GM21717 (cell line): ENCODE data around the gene DNAH10.

Experiments
- ATAC-seq: cut with Tn5 transposase; IDR thresholded peaks from one replicate; pipeline ENCODE4 v1.9.1; 2021; ENCODE audit warnings: mild to moderate bottlenecking, moderate library complexity; ENCODE audit not compliant: unreplicated experiment

Gene DNAH10

DNA sequence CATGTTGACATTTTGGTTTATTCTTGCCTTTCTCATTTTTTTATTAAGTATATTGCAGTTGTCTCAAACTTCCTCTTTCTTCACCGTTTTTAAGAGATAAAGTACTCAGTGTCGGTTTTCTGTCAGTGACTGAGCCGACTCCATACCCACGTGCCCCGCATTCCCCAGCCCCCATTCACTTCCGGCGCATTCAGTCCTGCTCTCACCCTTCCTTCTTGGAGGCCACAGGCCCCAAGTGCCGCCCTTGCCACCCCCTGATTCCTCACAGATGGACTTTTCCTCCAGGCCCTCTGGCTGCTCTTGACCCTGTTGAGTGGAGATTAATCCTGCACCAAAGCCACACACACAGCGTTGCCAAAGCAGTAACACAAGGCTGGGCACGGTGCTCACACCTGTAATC, 19.1 kb upstream of the DNAH10 start:
- ATAC-seq: no peak

DNA sequence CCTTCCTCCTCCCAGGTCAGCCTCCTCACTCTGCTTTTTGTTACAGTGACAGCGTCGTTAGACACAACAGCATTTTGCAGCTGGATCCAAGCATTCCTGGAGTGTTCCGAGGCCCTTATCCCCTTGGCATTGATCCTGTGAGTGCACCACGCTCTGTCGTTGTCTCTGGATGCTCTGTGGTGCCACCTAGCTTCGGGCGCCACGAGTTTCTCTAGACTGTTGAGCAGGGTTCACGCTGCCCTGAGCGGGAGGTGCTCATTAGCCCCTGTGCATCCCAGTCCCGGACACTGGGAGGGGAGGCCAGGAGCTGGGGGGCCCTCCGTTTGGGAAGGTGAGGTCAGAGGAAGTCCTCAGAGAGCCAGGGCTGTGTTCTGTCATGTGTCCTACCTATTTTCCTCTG, 17.3 kb upstream of the DNAH10 start:
- ATAC-seq: no peak

- ATAC-seq: no peak
These were observed 14.8 kb upstream of the DNAH10 start for GRCh38 chr12:123747309-123747708.

DNA sequence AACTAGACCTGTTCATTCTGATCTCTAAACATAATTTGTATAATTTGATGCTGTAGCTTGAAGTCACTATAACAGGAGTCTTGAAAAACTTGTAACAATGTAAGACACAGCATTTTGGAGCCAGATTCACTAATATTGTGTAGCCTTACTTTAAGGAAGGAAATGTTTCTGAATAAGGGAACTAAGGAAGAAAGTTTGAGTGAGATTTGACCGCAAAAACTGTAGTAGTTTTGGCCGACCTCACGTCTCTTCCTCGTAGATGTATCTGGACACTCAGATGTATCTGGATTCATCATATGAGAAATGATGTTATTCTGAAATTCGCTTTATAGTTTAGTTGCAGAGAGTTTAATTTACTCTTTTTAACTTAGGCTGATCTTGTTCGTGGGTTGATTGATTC, 13.9 kb upstream of the DNAH10 start:
- no peak for ATAC-seq

DNA sequence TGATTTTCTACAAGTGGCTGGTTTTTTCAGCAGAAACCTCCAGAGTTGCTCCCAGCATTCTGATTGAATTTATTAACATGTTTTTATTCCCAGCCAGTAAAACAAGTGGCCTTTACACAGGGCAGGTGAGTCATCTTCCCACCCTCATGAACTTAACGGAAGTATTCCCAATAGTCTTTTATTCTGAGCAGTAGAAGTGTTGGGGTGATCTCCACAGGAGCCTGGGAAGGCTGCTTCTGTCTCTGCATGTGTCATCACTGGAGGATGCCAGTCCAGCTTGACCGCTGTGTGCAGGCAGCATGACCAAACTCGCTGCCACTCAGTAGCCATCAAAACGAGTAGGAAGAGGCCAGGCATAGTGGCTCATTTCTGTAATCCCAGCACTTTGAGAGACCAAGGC, 13.4 kb upstream of the DNAH10 start:
- ATAC-seq: no peak

- no peak for ATAC-seq
These were observed 12.7 kb upstream of the DNAH10 start for GRCh38 chr12:123749355-123749754.

- no peak for ATAC-seq
These were observed 11.9 kb upstream of the DNAH10 start for GRCh38 chr12:123750159-123750656.

DNA sequence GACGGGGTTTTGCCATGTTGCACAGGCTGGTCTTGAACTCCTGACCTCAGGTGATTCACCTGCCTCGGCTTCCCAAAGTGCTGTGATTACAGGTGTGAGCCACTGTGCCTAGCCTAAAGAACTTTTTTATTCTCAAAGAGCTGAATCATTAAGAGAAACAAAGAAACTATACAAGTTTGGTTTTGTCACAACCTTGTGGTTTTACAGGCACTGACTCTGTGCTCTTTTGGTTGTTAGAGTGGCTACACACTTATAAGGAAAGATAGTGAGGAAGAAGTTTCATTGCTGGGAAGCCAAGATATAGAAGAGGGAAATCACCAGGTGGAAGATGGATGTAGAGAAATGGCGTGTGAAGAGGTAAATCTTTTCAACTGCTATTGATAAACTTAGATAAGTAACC, 10.1 kb upstream of the DNAH10 start:
- no peak for ATAC-seq

DNA sequence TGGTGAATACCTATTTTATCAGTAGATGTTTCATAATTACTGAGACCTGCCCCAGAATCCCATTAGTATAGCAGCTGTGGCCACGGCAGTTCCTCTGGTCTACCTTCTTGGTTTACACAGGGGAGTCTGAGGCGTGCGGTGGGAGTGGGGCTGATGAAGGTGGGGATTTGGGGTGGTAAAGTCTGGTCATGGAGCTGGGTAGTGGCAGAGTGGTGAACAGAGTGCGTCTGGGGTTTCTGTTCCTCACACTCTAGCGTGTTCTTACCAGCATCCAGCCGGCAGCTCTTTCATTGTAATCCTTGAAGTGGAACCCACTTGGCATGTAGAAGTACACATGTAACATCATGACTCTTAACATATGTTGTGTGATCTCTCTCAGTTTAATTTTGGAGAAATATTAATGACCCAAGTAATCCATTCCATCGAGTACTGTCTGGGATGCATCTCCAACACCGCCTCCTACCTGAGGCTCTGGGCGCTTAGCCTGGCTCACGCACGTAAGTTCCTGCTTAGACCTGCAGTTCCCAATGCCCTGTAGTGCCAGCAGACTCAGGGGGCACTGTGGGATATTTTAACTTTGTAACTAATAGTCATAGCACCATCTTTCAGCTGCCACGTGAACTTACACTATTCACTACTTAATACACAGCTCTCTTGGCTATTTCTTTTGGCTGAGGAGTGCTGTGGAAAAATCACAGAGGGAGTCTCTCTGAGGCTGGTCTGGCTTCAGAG, 7.9 kb upstream of the DNAH10 start:
- ATAC-seq: no peak

- ATAC-seq: no peak
These were observed 4.5 kb upstream of the DNAH10 start for GRCh38 chr12:123757561-123757960.

GRCh38 chr12:123760267-123760938, 1.7 kb upstream of the DNAH10 start:
- ATAC-seq: no peak

DNA sequence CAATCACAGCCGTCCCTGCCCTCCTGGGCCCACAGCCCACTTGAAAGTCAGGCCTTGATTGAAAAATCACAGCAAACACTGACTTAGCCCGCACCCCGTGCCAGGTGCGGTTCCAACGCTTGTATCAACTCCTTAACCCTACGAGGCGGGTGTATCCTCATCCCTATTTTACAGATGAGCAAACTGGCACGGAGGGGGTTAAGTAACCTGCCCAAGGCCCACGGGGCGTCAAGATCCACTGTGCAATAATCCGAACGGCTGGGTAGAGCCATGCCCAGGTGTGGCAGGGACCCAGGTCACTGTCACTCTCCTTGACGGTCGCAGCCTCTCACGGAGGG, 583 bp downstream of the DNAH10 start:
- peak; percentile 9 for ATAC-seq

DNA sequence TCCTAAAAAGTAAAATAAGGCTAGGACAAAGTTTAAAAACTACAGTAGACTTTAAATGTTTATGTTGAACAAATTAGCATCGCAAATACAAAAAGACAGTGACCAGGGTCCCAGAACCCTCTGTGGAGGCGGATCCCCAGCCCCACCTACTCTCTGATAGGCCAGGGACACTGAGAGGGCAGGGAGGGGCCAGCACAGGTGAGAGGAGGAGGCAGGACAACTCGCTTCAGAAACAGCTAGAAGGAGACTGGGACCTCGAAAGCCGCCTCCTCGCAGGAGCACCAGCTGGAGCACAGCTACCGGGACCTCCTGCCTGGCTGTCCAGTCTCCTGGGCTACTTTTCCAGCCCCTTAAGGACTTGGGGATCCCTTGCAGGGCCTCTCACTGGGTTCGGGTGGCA, 992 bp downstream of the DNAH10 start:
- no peak for ATAC-seq

DNA sequence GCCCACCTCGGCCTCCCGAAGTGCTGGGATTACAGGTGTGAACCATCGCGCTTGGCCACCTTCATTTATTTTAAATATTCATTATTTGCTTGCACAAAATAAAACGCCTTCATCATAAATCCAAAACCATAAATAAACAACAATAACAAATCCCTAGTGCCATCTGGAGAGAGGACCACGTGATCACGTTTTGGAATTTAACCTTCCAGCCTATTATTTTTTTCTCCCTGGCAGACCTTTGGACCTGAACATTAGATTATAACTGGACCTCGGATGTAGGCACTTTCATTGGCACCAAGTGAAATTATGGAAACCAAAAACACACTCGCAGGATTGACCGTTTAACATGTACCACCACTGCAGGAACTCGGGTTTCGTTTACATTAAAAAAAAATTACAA, 2.0 kb downstream of the DNAH10 start:
- ATAC-seq: no peak

DNA sequence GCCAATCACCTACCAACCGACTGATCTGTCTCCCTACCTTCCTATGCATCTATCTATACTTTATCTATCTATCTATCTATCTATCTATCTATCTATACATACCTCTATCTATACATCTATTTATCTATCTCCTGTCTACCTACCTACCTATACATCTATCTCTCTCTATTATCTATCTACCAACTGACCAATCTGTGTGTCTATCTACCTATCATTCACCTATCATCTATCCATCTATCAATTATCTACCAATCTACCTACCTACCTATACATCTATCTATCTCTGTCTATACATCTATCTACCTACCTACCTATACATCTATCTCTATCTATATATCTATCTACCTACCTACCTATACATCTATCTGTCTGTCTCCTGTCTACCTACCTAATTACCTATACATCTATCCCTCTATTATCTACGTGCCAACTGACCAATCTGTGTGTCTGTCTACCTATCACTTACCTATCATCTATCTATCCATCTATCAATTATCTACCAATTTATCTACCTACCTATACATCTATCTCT, 3.5 kb downstream of the DNAH10 start:
- no peak for ATAC-seq

- ATAC-seq: peak; percentile 70
These were observed 5.5 kb downstream of the DNAH10 start for GRCh38 chr12:123767613-123768012.

DNA sequence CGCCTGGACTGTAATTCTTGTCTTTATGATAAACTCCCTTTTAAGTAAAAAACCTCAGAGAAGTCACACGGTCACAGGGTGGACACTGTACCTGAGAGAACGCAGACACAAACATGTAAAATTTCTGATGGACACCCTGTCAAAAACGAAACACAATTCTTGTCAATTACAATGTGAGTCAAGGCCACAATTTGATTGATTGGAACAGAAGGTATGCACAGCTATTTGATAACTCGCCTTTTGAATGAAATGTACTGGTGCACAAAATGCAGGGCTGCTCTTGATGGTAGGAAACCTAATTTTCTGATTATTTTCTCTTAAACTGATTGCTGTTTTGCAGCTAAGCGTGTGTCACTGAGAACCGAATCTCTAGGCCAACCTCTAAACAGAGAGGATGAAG, 9.2 kb downstream of the DNAH10 start:
- no peak for ATAC-seq

DNA sequence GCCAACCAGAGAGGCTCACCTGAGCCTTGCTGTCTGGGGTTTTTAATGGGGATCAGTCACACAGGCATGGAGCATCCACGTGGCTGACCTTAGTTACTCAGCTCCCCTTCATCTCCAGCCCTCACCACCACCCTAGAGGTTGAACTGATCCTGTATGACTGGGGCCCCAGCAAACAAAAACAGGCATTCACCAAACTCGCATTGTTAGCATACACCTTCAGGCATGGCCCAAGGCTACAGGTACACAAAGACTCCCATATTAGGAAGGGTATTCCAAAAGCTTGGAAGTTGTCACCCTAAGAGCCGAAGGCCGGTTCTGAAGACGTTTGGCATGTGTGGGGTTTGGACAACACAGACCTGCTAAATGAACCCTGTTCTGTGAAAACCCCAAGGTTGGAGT, 10.0 kb downstream of the DNAH10 start:
- ATAC-seq: no peak

GRCh38 chr12:123773375-123773774, 11.3 kb downstream of the DNAH10 start:
- no peak for ATAC-seq

- ATAC-seq: no peak
These were observed 17.4 kb downstream of the DNAH10 start for GRCh38 chr12:123779551-123779950.

- ATAC-seq: no peak
These were observed 21.1 kb downstream of the DNAH10 start for GRCh38 chr12:123782997-123783792.

- ATAC-seq: no peak
These were observed 25.4 kb downstream of the DNAH10 start for GRCh38 chr12:123787466-123787865.
